WTC11 (cell line): ENCODE measurements around the gene CACNA1D. TPM values are rescaled to one million over a fixed set of nuclear protein-coding genes. Genes with fewer than 3 reads are reported as not detected.

Source experiments
- ATAC-seq: fragments of 200-7000 bp; cut with Tn5 transposase; 2 replicates; pipeline ENCODE4 v1.10.0; 2021; ENCODE audit warnings: mild to moderate bottlenecking, moderate library complexity
- CTCF ChIA-PET: fragments of 300-600 bp; sonication (Branson Sonifier 250); formaldehyde crosslinking; loops from one replicate; lab custom pipeline; 2021; ENCODE audit warnings: antibody characterized with exemption; lab: Charles Lee
- POLR2A ChIA-PET: fragments of 350-600 bp; sonication (Branson Sonifier 250); formaldehyde crosslinking; loops from one replicate; lab custom pipeline; 2021; ENCODE audit warnings: antibody characterized with exemption; lab: Charles Lee
- DNase-seq: peaks from one replicate; pipeline ENCODE4 v3.0.0; 2021; ENCODE audit warnings: low spot score
- H3K27ac Mint-ChIP-seq: 2 replicates; pipeline ENCODE4 v1.8.0; 2021; ENCODE audit warnings: mixed read lengths
- H3K27me3 Mint-ChIP-seq: 2 replicates; pipeline ENCODE4 v1.8.0; 2021; ENCODE audit warnings: low read depth, mild to moderate bottlenecking, moderate library complexity, mixed read lengths
- H3K36me3 Mint-ChIP-seq: 2 replicates; pipeline ENCODE4 v1.8.0; 2021; ENCODE audit warnings: mixed read lengths
- H3K4me1 Mint-ChIP-seq: 2 replicates; pipeline ENCODE4 v1.8.0; 2022; ENCODE audit warnings: mixed read lengths
- H3K4me3 Mint-ChIP-seq: 2 replicates; pipeline ENCODE4 v1.8.0; 2021; ENCODE audit warnings: mild to moderate bottlenecking, moderate library complexity, mixed read lengths
- H3K9me3 Mint-ChIP-seq: 2 replicates; pipeline ENCODE4 v1.8.0; 2021; ENCODE audit warnings: mixed read lengths
- CTCF ChIP-seq: fragments of 200-600 bp; IDR thresholded peaks from 2 replicates; pipeline ENCODE4 v1.8.0; 2022; ENCODE audit warnings: antibody characterized with exemption
- E2F1 ChIP-seq: sonication (generic); formaldehyde crosslinking; IDR thresholded peaks from 2 replicates; pipeline ENCODE4 v1.8.0; 2022; ENCODE audit warnings: mild to moderate bottlenecking, missing genetic modification reagents
- E2F4 ChIP-seq: sonication (generic); formaldehyde crosslinking; IDR thresholded peaks from 2 replicates; pipeline ENCODE4 v1.8.1; 2022; ENCODE audit warnings: low read depth, mild to moderate bottlenecking, moderate library complexity, missing genetic modification reagents, borderline replicate concordance
- ELF4 ChIP-seq: sonication (generic); formaldehyde crosslinking; IDR thresholded peaks from 2 replicates; pipeline ENCODE4 v1.8.1; 2022; ENCODE audit warnings: low read depth, mild to moderate bottlenecking, moderate library complexity, missing genetic modification reagents
- ERG ChIP-seq: fragments of 250-450 bp; sonication (Bioruptor Pico); IDR thresholded peaks from 2 replicates; pipeline ENCODE4 v1.8.0; 2021; ENCODE audit warnings: mild to moderate bottlenecking
- FOXP4 ChIP-seq: sonication (generic); formaldehyde crosslinking; IDR thresholded peaks from 2 replicates; pipeline ENCODE4 v1.8.0; 2022; ENCODE audit warnings: mild to moderate bottlenecking, missing genetic modification reagents
- HMGA2 ChIP-seq: fragments of 250-450 bp; sonication (Bioruptor Pico); IDR thresholded peaks from 2 replicates; pipeline ENCODE4 v1.4.0; 2021; ENCODE audit warnings: mild to moderate bottlenecking, moderate library complexity
- JAZF1 ChIP-seq: fragments of 250-450 bp; sonication (Bioruptor Pico); IDR thresholded peaks from 2 replicates; pipeline ENCODE4 v1.9.0; 2021; ENCODE audit warnings: moderate library complexity, mild to moderate bottlenecking, inconsistent platforms
- MLX ChIP-seq: sonication (generic); formaldehyde crosslinking; IDR thresholded peaks from 2 replicates; pipeline ENCODE4 v1.8.1; 2023; ENCODE audit warnings: mild to moderate bottlenecking, missing genetic modification reagents, moderate library complexity
- NR2C2 ChIP-seq: sonication (generic); formaldehyde crosslinking; IDR thresholded peaks from 2 replicates; pipeline ENCODE4 v1.8.0; 2022; ENCODE audit warnings: mild to moderate bottlenecking, missing genetic modification reagents
- OVOL2 ChIP-seq: fragments of 250-450 bp; sonication (Bioruptor Pico); IDR thresholded peaks from 2 replicates; pipeline ENCODE4 v1.9.0; 2021; ENCODE audit warnings: mild to moderate bottlenecking, borderline replicate concordance
- SMAD3 ChIP-seq: sonication (generic); formaldehyde crosslinking; IDR thresholded peaks from 2 replicates; pipeline ENCODE4 v1.8.0; 2022; ENCODE audit warnings: missing genetic modification reagents, mild to moderate bottlenecking, borderline replicate concordance
- SP1 ChIP-seq: sonication (generic); formaldehyde crosslinking; conservative IDR thresholded peaks from 2 replicates; pipeline ENCODE4 v1.8.1; 2022; ENCODE audit warnings: missing genetic modification reagents
- STAT6 ChIP-seq: sonication (generic); formaldehyde crosslinking; conservative IDR thresholded peaks from 2 replicates; pipeline ENCODE4 v1.8.1; 2023; ENCODE audit warnings: mild to moderate bottlenecking, low read depth, missing genetic modification reagents, moderate library complexity
- TCF7 ChIP-seq: sonication (generic); formaldehyde crosslinking; IDR thresholded peaks from 2 replicates; pipeline ENCODE4 v1.8.0; 2022; ENCODE audit warnings: mild to moderate bottlenecking, low read depth, missing genetic modification reagents, moderate library complexity
- TEAD4 ChIP-seq: sonication (generic); formaldehyde crosslinking; IDR thresholded peaks from 2 replicates; pipeline ENCODE4 v1.8.0; 2022; ENCODE audit warnings: mild to moderate bottlenecking, missing genetic modification reagents
- TP53 ChIP-seq: sonication (generic); formaldehyde crosslinking; IDR thresholded peaks from 2 replicates; pipeline ENCODE4 v1.8.1; 2023; ENCODE audit warnings: mild to moderate bottlenecking, missing genetic modification reagents
- ZNF219 ChIP-seq: sonication (generic); formaldehyde crosslinking; IDR thresholded peaks from 2 replicates; pipeline ENCODE4 v1.8.0; 2023; ENCODE audit warnings: missing genetic modification reagents, mild to moderate bottlenecking, borderline replicate concordance
- ZNF281 ChIP-seq: sonication (generic); formaldehyde crosslinking; IDR thresholded peaks from 2 replicates; pipeline ENCODE4 v1.8.0; 2023; ENCODE audit warnings: mild to moderate bottlenecking, missing genetic modification reagents
- ZNF425 ChIP-seq: fragments of 250-450 bp; sonication (Bioruptor Pico); conservative IDR thresholded peaks from 2 replicates; pipeline ENCODE4 v1.9.0; 2021; ENCODE audit warnings: mild to moderate bottlenecking
- total RNA-seq: library from RNA; stranded (reverse); gene quantifications from 3 replicates; pipeline ENCODE4 v1.2.3, GENCODE V29; 2021

Gene CACNA1D
- total RNA-seq, 1 experiment from 2014 or later: 2.3 TPM

GRCh38 chr3:53780171-53780570, 285.8 kb downstream of the CACNA1D start:
- TF ChIP-seq E2F1 (no peak), E2F4 (CRISPR knock-in tag) (no peak), NR2C2 (CRISPR knock-in tag) (no peak), MLX (CRISPR knock-in tag) (no peak), ZNF219 (CRISPR knock-in tag) (no peak), TP53 (CRISPR knock-in tag) (no peak), TEAD4 (no peak), SP1 (CRISPR knock-in tag) (no peak), FOXP4 (CRISPR knock-in tag) (no peak), ELF4 (CRISPR knock-in tag) (no peak), OVOL2 (CRISPR knock-in tag) (no peak), STAT6 (CRISPR knock-in tag) (no peak), ZNF281 (no peak), HMGA2 (CRISPR knock-in tag) (no peak), ERG (CRISPR knock-in tag) (no peak), ZNF425 (no peak), TCF7 (CRISPR knock-in tag) (no peak), CTCF (no peak), SMAD3 (no peak), JAZF1 (no peak)
- no peak overlapping the region for H3K4me3 Mint-ChIP-seq
- ATAC-seq: no peak
- H3K4me1 Mint-ChIP-seq: no peaks in the 10 kb centered on the region
- H3K36me3 Mint-ChIP-seq: no peaks in the 10 kb centered on the region
- ChIA-PET POLR2A (no interaction called here), CTCF (no interaction called here)
- DNase-seq: no peak
- H3K9me3 Mint-ChIP-seq: no peaks in the 10 kb centered on the region
- H3K27ac Mint-ChIP-seq: no peak overlapping the region
- H3K27me3 Mint-ChIP-seq: no peaks in the 10 kb centered on the region
